HG02852 (cell line): ENCODE results near the gene SPRY1.

Source experiments
- ATAC-seq: cut with Tn5 transposase; IDR thresholded peaks from one replicate; pipeline ENCODE4 v1.9.1; 2021; ENCODE audit warnings: mild to moderate bottlenecking, moderate library complexity; ENCODE audit not compliant: unreplicated experiment

The SPRY1 gene

GRCh38 chr4:123408471-123409084 is 12.0 kb downstream of the SPRY1 start:
- ATAC-seq = no peak

- ATAC-seq = no peak
Measured at GRCh38 chr4:123409334-123409733, 12.7 kb downstream of the SPRY1 start.

DNA sequence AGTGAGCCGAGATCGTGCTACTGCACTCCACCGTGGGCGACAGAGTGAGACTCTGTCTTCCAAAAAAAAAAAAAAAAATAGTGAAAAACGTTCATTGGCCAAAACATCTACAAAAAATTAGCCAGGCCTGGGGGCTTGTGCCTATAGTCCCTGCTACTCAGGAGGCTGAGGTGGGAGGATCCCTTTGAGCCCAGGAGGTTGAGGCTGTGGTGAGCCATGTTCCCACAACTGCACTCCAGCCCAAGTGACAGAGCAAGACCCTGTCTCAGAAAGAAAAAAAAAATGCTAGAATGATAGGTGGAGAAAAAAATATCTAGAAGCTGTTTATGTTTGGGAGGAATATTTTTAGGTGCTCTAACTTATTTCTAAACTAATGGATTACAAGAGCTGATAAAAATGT is 14.9 kb downstream of the SPRY1 start:
- no peak for ATAC-seq

DNA sequence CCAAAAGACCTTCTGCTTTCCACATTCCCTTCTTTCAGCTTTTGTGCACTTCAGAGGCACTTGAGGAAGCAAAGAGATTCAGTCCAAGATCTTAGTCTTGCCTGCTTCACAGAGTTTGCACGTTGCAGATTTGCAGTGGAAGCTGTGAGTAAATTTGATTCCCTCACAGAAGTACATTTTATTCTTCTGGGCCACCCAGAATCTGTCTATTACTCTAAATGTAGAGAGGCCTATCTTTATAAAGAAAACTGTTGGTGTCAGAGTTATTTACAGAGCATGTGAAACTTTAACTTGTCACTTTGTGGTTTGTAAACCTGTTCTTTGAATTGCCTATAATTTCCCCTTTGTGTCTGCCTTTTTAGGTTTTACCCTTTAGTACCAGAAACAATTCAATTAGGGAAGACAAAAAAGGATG is 15.5 kb downstream of the SPRY1 start:
- peak; percentile 91 for ATAC-seq

DNA sequence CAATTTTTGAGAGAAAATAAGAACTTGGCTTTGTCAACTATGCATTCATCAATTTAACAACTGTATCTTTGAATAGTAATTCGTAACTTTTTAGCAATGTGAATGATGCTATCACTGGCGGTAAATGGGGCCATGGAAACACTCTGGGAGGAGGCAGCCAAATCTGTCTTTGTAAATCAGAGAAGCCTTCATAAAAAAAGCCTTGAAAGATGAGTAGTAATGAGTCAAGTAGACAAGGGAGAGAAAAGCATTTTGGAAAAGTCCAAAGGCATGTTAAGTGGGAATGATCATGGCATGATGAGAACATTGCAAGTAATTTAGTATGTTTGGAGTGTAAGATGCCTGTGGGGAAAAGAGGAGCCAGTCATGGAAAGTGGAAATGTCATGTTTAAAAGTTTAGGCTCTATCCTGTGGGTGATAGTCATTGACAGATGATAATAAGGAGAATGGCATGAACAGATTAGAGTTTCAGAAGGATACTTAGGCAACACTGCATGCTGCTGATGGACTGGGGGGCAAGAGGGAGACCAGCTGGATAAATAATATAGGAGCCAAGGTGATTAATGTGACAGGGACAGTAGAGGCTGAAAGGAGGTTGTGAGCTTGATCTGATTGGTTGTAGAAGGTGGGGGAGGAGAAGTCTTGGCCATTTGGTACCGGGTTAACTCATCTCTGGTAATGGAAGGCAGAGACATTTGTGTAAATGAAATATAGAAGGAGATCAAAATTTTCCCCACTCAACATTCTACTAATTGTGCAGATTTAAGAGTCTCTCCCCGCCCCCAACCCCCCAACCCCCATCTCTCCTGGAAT is 16.3 kb downstream of the SPRY1 start:
- no peak for ATAC-seq

- no peak for ATAC-seq
Measured at GRCh38 chr4:123415576-123415975, 19.0 kb downstream of the SPRY1 start.

DNA sequence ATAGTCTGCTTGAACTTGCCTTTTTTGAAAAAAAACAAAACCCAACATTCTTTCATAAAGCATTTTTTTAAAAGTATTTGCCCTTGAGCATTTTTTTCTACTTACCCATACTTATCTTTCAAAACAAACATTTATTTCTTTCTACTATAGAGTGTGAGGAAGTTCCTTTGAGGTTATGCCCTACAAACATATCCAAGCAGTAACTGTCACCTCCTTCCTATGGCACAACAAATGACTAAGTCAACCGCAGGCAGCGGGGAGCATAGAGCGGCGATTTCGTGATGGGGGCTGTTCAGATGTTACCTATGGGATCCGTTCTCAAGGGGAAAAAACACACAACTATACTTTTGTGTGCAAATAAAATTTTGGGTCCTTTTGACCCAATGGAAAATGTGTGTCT is 19.4 kb downstream of the SPRY1 start:
- no peak for ATAC-seq

GRCh38 chr4:123417813-123418212 is 21.2 kb downstream of the SPRY1 start:
- ATAC-seq = no peak

DNA sequence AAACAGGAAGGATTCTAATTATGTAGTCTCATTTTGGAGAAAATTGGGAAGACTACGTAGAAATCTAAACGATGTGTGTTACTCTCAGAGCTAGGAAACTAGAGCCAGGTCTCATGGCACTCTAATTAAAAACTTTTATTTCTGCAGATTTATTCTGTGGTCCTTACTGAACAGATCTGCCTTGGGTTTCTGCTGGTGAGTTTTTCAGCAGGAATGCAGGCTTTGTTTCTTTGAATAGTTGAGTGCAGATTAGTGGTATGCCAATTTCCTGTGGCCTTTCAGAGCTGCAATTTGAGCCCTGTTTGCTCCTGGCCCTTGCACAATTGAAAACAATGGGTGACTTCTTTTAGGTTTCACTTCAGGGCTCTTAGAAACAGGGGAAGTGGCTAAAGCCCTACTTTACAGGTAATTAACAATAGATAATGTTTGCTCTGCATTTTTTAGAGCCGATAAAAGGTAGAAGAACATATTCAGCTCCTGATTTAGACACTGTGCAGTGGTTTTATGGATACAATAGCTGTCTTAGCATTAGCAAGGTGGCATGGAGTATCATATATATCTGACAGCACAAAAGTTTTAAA is 21.8 kb downstream of the SPRY1 start:
- peak; percentile 81 for ATAC-seq

DNA sequence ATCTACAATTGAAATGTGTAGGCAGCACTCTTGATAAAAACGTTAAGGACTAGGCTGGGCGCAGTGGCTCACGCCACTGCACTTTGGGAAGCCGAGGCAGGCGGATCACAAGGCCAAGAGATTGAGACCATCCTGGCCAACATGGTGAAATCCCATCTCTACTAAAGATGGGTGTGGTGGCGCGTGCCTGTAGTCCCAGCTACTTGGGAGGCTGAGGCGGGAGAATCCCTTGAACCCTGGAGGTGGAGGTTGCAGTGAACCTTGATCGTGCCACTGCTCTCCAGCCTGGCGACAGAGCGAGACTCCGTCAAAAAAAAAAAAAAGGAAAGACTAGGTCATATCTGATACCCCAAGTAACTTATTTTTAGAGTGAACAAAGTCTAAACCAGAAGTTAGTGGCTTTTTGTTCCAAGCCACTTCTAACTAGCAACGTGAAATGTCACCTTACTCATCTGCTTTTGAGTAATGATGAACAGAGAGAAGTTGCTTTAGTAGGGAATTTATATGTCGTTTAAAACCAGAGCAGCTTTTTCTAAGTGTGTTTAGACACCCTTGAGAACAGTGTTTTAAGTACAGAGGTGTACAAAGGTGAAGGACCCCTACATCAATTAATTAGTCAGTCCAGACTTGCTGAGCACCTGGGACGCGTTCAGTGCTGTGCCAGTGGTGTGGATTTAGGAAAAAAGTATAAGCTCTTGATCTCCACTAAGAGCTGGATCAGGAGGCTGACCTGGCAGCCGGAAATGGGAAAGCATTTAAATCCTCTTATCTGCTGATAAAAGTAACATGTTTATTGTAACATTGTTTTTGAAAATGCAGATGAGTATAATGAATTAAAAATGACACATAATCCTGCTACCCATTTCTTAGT is 23.5 kb downstream of the SPRY1 start:
- no peak for ATAC-seq

GRCh38 chr4:123421227-123421936 is 24.8 kb downstream of the SPRY1 start:
- ATAC-seq = no peak

GRCh38 chr4:123421937-123422781 is 25.6 kb downstream of the SPRY1 start:
- no peak for ATAC-seq

- no peak for ATAC-seq
Measured at GRCh38 chr4:123423819-123424218, 27.2 kb downstream of the SPRY1 start.

DNA sequence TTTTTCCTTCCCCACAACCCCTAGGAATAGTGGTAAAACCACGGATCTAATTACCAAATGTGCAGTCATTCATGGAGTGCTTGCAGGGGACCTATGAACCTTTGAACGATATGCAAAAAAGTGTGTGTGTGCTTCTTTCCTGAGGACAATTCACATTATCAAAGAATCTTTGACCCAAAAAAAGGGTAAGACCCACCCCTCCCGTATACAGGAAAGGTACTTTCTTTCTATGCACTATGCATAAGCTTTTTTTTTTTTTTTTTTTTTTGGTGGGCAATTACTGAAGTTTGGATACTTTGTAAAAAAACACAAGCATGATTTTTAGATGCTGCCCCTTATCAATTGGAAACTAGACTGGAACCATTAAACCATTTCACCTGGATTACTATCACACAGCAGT is 31.4 kb downstream of the SPRY1 start:
- ATAC-seq = no peak

DNA sequence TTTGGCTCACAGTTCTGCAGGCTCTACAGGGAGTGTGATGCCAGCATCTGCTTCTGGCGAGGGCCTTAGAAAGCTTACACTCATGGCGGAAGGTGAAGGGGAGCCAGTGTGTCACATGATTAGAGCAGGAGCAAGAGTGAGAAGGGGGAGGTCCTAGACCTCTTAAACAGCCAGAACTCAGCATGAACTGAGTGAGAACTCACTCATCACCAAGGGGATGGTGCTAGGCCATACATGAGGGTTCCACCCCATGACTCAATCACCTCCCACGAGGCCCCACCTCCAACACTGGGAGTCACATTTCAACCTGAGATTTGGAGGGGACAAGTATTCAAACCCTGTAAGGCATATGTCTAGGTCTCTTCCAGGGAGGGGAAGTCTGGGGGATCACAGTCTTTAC is 33.4 kb downstream of the SPRY1 start:
- ATAC-seq = no peak

GRCh38 chr4:123430501-123430900 is 33.9 kb downstream of the SPRY1 start:
- ATAC-seq = no peak

DNA sequence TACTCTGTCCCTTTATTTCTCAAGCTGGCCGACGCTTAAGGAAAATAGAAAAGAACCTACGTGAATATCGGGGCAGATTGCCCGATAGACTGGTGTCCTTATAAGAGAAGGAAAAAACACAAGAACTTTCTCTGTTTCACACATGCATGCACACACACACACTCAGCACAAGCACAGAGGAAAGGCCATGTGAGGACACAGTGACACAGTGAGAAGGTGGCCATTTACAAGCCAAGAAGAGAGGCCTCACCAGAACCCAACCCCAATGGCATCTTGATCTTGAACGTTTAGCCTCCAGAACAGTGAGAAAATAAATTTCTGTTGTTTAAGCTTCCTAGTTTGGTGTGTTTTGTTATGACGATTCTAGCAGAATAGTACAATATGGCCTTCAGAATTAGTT is 37.0 kb downstream of the SPRY1 start:
- ATAC-seq = no peak

- no peak for ATAC-seq
Measured at GRCh38 chr4:123433976-123434375, 37.4 kb downstream of the SPRY1 start.

DNA sequence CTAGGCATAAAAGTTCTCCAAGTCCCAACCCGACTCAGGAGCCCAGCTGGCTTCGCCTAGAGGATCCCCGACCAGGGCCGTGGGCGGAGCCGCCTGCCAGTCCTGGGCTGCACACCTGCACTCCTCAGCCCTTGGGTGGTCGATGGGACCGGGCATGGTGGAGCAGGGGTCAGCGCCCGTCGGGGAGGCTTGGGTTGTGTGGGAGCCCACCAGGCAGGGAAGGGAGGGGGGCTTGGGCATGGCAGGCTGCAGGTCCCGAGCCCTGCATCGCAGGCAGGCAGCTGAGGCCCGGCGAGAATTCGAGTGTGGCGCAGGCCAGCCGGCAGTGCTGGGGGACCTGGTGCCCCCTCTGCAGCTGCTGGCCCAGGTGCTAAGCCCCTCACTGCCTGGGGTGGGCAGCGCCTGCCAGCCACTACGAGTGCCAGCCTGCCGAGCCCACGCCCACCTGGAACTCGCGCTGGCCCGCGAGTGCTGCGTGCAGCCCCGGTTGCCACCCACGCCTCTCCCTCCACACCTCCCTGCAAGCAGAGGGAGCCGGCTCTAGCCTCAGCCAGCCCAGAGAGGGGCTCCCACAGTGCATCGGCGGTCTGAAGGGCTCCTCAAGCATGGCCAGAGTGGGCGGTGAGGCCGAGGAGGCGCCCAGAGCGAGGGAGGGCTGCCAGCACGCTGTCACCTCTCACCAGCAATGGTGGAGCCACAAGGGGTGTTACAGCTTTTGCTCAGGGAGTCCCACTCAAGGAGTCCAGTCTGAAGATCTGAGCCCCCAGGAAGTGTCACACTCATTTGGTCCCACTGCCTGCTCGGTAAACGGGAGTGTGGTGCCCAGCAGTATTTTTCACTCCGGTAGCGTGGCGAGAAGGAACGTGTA is 38.9 kb downstream of the SPRY1 start:
- no peak for ATAC-seq
